Measurements from ENCODE around the gene SYT3. TPM values are rescaled to one million over a fixed set of nuclear protein-coding genes. Genes with fewer than 3 reads are reported as not detected.

The SYT3 gene
- total and polyA plus RNA-seq, 2 experiments from 2014 or later: 10.0 to 25.5 TPM

DNA sequence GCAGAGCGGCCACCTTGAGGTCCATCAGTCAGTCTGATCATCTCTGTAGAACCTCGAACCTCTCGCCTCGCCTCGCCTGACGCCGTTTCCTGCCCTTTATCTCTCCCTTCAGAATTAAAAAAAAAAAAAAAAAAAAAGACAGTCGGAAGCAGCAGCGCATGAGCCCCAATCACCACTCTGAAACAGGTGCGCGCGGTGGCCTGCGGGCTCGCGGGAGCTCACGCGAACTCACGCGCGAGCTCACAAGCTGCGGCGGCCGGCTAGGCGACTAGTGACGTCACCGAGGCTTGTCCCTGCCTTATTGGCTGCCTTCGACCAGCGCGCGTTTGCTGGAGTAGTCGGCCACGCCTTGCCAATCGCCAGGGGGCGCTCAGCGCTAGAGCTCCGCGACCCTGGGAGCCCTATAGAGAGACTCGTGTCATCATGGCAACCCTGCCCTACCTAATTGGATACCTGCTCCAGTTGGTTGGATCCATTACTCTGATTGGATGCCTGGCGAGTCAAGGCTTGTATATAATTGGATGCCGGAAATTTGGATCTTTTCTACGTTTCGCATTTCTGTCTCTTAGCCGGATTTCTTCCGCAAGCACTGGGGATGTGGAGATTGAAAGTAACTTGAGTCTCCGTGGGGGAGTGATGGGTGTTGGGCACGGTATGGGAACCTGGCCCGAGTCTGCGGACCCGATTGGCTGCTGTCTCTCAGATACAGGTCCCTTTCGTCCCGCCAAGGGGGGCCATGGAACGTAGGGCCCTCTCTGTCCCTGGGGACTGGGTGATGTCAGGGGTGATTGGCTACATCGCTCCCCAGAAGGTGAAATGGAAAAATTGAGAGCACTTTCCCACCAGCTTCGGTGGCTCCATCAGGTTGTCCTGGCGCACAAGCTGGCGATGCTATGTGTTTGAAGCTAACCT is 31.6 kb downstream of the SYT3 start:
- H3K4me2 ChIP-seq: peak overlapping the region; percentile 67
- Mint-ChIP-seq H3K4me1 (no peaks in the 10 kb centered on the region), H3K27ac (no peak overlapping the region), H3K36me3 (ENCODE audit: low read depth) (peaks cover 28% of the 10 kb centered on the region), H3K27me3 (ENCODE audit: insufficient read depth, low read depth, poor library complexity) (peaks cover 8% of the 10 kb centered on the region), H3K9me3 (peaks cover 84% of the 10 kb centered on the region), H3K4me3 (no peak overlapping the region)
- peak; percentile 100 for DNase-seq (ENCODE audit: low spot score)
- H3K4me3 ChIP-seq: peak overlapping the region; percentile 46
- no peaks in the 10 kb centered on the region for H4K20me1 ChIP-seq (replicated peaks; ENCODE audit: insufficient read depth)
- H3K79me2 ChIP-seq (replicated peaks; ENCODE audit: insufficient read depth): no peaks in the 10 kb centered on the region
- ATAC-seq: peak; percentile 52; the same call in 2 of the 3 replicates
- no peak overlapping the region for H3K27ac ChIP-seq (ENCODE audit: low read depth)
- H3K4me1 ChIP-seq (ENCODE audit: insufficient read depth): no peaks in the 10 kb centered on the region
- no peaks in the 10 kb centered on the region for H3K9me2 ChIP-seq (ENCODE audit: insufficient read depth)
- peak overlapping the region; percentile 8 for H2AFZ ChIP-seq
- H3F3A ChIP-seq (replicated peaks; ENCODE audit: low read depth): no peaks in the 10 kb centered on the region
- no peaks in the 10 kb centered on the region for H3K36me3 ChIP-seq (ENCODE audit: insufficient read depth)
- TF ChIP-seq ZNF114 (CRISPR knock-in tag; IDR thresholded peaks at IDR 0.05) (no peak), POLR2AphosphoS5 (IDR thresholded peaks at IDR 0.05; ENCODE audit: low read depth) (0 out of 2 replicates have a peak, but pooled peaks have one; percentile 21), ZNF331 (CRISPR knock-in tag; IDR thresholded peaks at IDR 0.05; ENCODE audit: low read depth) (no peak)
- TF ChIP-seq, protein P1, sequence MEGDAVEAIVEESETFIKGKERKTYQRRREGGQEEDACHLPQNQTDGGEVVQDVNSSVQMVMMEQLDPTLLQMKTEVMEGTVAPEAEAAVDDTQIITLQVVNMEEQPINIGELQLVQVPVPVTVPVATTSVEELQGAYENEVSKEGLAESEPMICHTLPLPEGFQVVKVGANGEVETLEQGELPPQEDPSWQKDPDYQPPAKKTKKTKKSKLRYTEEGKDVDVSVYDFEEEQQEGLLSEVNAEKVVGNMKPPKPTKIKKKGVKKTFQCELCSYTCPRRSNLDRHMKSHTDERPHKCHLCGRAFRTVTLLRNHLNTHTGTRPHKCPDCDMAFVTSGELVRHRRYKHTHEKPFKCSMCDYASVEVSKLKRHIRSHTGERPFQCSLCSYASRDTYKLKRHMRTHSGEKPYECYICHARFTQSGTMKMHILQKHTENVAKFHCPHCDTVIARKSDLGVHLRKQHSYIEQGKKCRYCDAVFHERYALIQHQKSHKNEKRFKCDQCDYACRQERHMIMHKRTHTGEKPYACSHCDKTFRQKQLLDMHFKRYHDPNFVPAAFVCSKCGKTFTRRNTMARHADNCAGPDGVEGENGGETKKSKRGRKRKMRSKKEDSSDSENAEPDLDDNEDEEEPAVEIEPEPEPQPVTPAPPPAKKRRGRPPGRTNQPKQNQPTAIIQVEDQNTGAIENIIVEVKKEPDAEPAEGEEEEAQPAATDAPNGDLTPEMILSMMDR (conservative IDR thresholded peaks at IDR 0.05; ENCODE audit: low read depth in 2 of 2): peak; percentile 80 to 91
- peaks cover 21% of the 10 kb centered on the region for H3K27me3 ChIP-seq (ENCODE audit: insufficient read depth)

DNA sequence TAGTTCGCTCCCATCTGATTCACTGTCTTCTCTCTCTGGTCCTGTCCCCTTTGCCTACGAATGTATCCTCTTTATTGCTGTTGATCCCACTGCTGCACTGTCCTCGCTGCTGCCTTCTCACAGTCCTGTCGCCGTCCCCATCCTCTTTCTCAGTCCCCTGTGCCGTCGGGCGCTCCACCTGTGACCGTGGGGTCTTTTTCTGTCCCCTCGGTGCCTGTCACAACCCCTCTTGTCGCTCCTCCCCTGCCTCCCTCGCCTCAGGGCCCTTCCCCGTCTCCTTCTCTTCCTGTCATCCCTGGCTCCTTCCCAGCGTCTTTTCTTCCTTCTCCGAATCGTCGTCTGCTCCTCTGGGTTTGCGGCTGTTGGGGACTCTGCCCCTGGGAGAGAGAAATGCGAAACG is 32.3 kb downstream of the SYT3 start:
- H3K9me2 ChIP-seq (ENCODE audit: insufficient read depth): no peaks in the 10 kb centered on the region
- H3K27me3 ChIP-seq (ENCODE audit: insufficient read depth): peaks cover 29% of the 10 kb centered on the region
- H3K4me3 ChIP-seq: peak overlapping the region; percentile 46
- peak overlapping the region; percentile 67 for H3K4me2 ChIP-seq
- H3K4me1 ChIP-seq (ENCODE audit: insufficient read depth): no peaks in the 10 kb centered on the region
- Mint-ChIP-seq H3K27ac (no peak overlapping the region), H3K4me1 (no peaks in the 10 kb centered on the region), H3K36me3 (ENCODE audit: low read depth) (peaks cover 30% of the 10 kb centered on the region), H3K4me3 (no peak overlapping the region), H3K27me3 (ENCODE audit: insufficient read depth, low read depth, poor library complexity) (peaks cover 8% of the 10 kb centered on the region), H3K9me3 (peaks cover 84% of the 10 kb centered on the region)
- DNase-seq (ENCODE audit: low spot score): no peak
- H3K79me2 ChIP-seq (replicated peaks; ENCODE audit: insufficient read depth): no peaks in the 10 kb centered on the region
- no peaks in the 10 kb centered on the region for H4K20me1 ChIP-seq (replicated peaks; ENCODE audit: insufficient read depth)
- no peak overlapping the region for H3K27ac ChIP-seq (ENCODE audit: low read depth)
- ATAC-seq: no peak
- H3K36me3 ChIP-seq (ENCODE audit: insufficient read depth): no peaks in the 10 kb centered on the region
- H2AFZ ChIP-seq: peak overlapping the region; percentile 8; the same call in 1 of the 2 replicates
- no peaks in the 10 kb centered on the region for H3F3A ChIP-seq (replicated peaks; ENCODE audit: low read depth)
- no peak for TF ChIP-seq EZH2 (IDR thresholded peaks at IDR 0.05; ENCODE audit: low read depth, unreplicated experiment)
- no peak for TF ChIP-seq STAT1 (IDR thresholded peaks at IDR 0.05; ENCODE audit: unreplicated experiment)
- no peak for TF ChIP-seq NANOG (IDR thresholded peaks at IDR 0.05; ENCODE audit: borderline replicate concordance)
- no peak for TF ChIP-seq POLR2AphosphoS5 (IDR thresholded peaks at IDR 0.05; ENCODE audit: low read depth)
- TF ChIP-seq, protein P2, sequence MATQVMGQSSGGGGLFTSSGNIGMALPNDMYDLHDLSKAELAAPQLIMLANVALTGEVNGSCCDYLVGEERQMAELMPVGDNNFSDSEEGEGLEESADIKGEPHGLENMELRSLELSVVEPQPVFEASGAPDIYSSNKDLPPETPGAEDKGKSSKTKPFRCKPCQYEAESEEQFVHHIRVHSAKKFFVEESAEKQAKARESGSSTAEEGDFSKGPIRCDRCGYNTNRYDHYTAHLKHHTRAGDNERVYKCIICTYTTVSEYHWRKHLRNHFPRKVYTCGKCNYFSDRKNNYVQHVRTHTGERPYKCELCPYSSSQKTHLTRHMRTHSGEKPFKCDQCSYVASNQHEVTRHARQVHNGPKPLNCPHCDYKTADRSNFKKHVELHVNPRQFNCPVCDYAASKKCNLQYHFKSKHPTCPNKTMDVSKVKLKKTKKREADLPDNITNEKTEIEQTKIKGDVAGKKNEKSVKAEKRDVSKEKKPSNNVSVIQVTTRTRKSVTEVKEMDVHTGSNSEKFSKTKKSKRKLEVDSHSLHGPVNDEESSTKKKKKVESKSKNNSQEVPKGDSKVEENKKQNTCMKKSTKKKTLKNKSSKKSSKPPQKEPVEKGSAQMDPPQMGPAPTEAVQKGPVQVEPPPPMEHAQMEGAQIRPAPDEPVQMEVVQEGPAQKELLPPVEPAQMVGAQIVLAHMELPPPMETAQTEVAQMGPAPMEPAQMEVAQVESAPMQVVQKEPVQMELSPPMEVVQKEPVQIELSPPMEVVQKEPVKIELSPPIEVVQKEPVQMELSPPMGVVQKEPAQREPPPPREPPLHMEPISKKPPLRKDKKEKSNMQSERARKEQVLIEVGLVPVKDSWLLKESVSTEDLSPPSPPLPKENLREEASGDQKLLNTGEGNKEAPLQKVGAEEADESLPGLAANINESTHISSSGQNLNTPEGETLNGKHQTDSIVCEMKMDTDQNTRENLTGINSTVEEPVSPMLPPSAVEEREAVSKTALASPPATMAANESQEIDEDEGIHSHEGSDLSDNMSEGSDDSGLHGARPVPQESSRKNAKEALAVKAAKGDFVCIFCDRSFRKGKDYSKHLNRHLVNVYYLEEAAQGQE (IDR thresholded peaks at IDR 0.05; ENCODE audit: unreplicated experiment): no peak
- TF ChIP-seq CREB1 (CRISPR knock-in tag; IDR thresholded peaks at IDR 0.05; ENCODE audit: low read depth): no peak
- TF ChIP-seq, protein P1 (conservative IDR thresholded peaks at IDR 0.05; ENCODE audit: low read depth in 2 of 2): no peak
- no peak for TF ChIP-seq JUNB (IDR thresholded peaks at IDR 0.05; ENCODE audit: unreplicated experiment)
- no peak for TF ChIP-seq ZNF331 (CRISPR knock-in tag; IDR thresholded peaks at IDR 0.05; ENCODE audit: low read depth)
- TF ChIP-seq, protein P3, sequence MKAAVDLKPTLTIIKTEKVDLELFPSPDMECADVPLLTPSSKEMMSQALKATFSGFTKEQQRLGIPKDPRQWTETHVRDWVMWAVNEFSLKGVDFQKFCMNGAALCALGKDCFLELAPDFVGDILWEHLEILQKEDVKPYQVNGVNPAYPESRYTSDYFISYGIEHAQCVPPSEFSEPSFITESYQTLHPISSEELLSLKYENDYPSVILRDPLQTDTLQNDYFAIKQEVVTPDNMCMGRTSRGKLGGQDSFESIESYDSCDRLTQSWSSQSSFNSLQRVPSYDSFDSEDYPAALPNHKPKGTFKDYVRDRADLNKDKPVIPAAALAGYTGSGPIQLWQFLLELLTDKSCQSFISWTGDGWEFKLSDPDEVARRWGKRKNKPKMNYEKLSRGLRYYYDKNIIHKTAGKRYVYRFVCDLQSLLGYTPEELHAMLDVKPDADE (IDR thresholded peaks at IDR 0.05): no peak

Data from GM23338 (cell line).